GM18909 (cell line): ENCODE measurements around the gene C1orf87.

ENCODE experiments used
- ATAC-seq: cut with Tn5 transposase; IDR thresholded peaks from one replicate; pipeline ENCODE4 v1.9.1; 2021; ENCODE audit warnings: mild to moderate bottlenecking; ENCODE audit not compliant: unreplicated experiment, poor library complexity

Gene C1orf87, protein sequence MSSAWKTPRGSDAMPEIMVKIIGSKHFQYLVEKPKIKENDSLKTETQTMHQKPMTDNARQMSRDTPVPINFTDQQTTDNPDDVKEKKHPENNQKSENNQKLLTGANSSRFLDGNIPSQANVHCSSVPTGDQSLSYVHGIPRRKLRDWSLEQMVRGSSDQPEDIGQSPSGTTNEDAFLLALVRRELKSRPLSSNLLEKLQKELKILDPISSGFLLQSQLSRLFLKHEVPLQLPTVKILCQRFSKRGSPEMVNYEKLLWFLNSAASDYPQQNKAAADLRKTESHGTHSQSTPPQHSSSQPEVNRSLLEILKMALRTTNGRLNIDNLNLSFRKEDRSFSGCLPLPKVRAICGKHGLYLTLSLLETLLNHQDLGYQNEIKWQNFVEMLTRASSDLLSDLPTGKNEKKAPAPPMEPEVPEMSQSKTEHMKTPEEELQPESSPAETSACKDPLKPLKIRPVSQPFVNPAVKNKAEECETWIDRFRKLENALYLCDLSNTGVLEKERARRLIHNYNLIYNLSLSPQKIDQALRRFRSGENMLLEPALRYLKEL

DNA sequence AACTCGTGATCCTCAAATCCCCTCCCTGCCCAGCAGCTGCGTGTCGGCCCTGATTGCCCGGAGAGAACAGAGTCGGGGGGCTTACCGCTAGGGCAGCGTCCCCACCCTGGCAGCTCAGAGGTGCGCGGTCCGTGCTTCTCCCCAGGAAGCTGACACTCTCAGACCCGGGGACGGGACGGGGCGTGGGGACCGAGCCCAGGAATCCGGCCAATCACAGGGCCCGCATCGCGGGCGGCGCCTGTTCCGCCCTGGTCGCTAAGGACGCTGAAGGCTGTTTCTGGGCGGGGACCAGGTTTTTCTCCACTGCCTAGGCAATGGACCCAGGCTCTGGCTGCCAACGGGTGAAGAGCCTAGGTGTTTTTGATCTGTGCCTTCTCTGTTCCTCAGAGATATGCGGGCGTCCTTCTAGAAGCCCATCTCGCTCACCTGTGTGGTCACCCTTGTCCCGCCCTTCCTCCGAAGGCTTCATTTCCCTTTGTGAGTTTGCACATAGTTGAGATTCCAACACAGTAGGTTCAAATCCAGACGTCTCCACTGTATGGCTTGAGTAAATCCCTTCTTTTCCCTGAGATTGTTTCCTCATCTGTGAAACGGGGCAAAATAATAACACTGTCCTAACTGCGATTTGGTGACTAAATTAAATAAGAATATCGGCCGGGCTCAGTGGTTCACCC, at the start of gene C1orf87:
Gene C1orf87 (minus strand): TSS at position 166 of the 674 bp plus-strand sequence. CDS start 1,127 bp downstream, outside the sequence.
- ATAC-seq: no peak

DNA sequence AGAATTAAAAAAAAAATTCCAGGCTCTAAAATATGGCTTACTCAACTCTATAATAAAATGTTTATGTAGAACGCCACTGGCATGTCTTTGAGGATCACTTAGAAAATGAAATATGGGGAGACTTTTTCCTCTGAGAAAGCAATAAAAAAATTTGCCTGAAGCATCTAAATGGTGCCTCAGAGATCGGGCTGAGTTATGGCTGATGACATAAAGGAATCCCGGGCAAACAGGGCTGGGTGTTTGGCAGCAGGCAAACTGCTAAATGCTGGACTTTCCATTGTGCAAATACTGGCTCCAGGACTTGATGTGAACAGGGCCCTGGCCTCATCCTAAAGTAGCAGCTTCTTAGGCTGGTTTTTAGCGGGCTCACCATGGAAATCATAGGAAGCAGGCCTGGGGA, 44.5 kb upstream of the C1orf87 start:
- ATAC-seq: no peak

DNA sequence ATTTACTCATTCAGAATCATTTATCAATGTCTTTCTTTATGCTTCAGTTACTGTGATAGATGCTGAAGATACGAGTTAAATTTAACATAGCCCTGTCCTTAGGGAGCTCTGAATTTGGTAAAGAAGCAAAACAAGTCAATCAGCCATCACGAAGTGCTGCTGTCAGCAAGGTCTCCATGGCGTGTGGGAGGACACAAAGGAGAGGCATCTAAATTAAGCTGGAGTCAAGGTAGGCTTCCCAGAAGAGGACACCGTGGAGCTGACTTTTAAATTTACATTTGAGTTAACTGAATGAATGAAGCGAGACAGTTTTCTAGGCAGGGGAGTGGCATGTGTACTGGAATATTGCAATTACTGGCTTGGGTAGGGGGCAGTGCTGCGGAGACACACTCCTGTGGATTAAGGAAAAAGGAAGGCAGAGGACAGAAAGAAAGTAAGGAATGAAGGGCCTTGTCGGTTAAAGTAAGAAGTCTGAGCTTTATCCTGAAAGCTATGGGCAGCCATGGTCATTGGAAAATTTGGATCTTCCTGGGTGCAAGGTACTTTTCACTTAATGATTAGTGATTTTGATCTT, 41.3 kb upstream of the C1orf87 start:
- ATAC-seq: no peak

DNA sequence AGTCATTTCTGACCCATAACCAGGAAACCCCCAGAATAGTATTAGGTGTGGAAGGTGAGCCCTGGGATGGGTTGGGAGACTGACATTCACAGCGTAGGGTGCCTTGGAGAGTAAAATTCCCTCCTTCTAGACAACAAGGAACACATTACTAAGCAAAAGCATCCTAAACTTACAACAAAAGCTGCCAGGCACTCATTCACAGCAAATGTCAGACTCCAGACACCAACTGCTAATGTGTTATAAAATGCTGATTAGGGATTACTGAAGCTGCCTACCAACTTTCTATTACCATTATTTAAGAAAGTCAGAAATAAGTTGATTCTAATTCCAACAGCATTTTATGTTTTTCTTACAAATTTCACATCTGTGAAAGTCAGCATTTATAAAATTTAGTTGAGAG, 40.0 kb upstream of the C1orf87 start:
- no peak for ATAC-seq

DNA sequence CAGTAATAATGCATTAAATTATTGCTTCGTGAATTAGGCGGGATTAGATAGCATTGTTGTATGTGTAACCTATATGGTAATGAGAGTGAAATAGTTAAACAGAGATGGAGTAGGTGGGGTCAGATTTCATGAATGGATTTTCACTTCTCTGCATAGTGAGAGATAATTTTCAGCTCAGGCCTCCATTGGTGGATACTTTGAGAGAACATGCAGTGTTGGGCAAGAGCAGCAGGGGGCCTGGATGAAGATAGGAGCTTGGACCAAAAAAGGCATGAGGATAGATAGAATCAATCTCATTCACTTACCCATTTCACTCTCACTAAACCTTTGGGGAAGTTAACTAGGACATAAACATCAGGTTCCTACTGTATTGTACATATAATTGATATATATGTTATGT, 39.5 kb upstream of the C1orf87 start:
- ATAC-seq: no peak

DNA sequence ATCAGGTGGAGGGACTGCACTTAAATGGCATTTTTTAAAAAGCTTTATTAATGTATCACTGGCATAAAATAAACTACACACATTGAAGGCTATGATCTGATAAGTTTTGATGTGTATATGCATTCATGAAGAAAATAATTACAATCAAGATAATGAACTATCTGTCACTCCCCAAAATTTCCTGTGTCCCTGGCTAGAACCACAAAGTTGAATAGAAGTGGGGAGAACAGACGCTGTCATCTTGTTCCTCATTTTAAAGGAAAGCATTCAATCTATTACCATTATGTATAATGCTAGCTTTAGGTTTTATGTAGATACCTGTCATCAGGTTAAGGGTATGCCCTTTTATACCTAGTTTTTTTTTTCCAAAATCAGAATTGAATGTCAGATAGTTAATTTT, 38.1 kb upstream of the C1orf87 start:
- ATAC-seq: no peak

DNA sequence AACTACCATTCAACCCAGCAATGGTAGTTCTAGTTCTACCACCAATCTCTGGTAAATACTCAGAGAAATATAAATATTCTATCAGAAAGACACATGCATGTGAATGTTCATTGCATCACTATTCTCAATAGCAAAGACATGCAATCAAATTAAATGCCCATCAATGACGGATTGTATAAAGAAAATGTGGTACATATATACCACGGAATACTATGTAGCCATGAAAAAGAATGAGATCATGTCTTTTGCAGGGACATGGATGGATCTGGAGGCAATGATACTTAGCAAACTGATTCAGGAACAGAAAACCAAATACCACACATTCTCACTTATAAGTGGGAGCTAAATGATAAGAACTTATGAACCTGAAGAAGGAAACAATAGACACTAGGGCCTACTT, 37.5 kb upstream of the C1orf87 start:
- ATAC-seq: no peak

DNA sequence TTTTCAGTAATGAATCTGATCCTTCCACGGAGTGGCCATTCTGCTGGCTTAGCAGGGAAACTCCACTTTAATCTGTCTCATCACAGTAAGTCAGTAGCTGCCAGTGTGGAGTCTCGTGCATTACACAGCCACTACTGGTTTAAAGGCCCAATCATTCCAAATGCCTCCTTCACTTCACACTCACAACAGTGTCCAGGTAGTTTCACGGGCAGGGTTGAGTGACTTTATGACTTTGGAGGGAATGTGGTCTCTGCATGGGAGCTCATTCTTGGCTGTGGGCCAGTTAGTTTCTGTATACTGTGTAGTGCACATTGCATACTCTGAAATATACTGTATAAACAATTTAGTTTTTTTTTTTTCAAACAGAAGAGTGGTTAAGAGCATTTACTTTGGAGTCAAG, 34.6 kb upstream of the C1orf87 start:
- ATAC-seq: no peak

DNA sequence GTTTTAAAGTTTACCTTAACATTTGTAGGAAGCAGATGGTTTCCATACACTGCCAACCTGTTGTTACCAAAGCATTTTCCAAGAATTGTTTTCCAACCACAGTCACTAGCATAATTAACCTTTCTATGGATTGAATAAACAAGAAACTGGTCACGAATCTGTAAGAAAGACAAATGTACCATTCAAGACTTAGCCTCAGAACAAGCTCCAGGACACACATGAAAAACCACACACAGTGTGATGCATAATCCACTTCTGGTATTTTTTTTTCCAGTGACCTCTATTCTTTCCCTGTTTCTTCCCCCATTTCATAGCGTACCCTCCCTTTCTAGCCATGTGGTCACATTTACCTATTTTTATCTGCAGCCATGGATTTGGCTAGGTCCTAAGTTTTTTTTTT, 29.6 kb upstream of the C1orf87 start:
- ATAC-seq: no peak

DNA sequence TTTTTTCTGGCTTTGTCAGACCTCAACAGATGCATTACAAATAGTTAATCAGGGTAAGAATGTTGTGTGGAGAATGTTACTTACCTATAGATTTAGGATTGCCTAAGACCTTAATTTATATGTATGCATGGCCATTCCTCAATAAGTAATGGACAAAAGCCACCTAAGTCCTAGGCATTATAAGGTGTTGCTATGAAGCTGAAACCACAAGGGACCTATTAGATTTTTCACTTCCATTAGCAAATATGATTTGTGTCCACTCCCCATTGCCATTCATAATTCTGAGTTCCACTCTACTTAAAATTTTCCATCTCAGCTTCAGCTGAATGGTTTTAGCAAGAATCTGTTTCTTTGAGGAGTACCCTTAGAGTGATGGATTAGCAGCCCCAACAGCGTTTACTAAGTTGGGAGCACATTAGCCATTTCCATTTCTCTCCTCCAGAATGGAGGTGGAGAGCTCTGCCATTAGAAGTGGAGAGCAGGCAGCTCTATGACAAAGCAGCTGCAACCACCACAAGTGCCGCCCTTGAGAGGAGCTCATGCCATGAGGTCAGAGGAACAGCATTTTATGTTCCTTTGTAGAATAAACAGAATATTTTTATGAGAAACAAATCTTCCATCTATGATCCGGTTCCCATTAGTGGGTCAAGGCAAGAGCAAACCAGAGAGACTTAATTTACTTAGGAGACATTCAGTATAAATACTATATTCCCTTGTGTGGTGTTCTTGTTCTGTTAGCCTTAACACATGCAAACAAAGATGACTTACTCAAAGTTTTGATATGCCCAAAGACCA, 28.9 kb upstream of the C1orf87 start:
- ATAC-seq: no peak

DNA sequence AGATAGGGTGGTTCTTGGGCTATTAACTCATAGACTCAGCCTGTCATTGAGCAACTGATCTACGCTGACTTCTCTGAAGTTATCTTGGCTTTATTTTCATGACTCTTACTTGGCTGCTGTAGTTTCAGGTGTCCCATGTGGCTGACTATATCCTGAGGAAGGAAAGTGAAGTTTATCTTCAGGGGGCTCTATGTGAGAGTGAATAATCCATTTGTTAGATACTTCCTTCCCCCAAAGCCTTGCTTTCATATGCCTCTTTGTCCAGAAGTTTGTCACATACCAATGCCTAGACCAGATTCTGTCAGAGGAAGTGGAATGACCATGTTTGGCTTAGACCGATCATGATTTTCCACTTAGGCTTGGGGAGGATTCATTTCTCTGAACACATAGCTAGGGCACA, 27.9 kb upstream of the C1orf87 start:
- no peak for ATAC-seq

DNA sequence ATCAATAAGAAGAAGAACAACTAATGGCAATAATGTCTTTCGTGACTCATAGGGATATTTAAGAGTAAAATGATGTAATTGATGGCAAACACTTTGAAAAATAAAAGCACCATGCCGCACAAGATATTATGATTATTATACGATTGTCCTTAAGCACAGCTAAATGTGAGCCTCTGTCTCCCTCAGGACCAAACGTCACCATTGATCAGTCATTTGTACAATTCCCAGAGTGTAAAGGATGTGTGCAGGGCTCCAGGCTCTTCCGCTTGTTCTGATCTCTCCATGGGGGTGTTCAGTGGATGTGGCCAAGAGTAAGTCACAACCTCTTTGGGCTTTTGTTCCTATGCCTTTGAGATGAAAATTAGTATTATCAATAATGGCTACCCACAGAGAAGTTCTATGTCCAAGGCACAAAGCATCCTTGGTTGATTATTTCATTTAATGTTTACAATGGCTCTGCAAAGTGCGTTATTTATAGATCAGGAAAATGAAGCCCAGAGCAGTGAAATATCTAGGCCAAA, 17.7 kb upstream of the C1orf87 start:
- no peak for ATAC-seq

DNA sequence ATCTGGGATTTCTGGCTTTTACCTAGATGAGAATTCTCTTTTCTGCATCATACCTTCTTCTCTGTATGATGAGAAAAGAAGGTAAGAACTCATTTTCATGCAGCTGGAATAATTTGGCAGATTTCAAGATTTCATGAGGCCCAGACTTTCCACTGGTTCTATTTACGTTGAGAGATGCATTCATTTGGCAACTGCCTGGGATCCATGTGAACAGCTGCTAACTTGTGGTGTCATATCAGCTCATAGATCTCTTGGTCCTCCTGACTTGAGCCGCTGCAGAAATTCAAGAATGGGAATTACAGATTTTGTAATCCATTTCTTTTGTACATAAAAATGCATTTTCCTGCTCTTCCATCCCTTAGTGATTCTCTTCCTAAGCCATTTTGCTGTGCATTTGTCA, 17.1 kb upstream of the C1orf87 start:
- no peak for ATAC-seq

DNA sequence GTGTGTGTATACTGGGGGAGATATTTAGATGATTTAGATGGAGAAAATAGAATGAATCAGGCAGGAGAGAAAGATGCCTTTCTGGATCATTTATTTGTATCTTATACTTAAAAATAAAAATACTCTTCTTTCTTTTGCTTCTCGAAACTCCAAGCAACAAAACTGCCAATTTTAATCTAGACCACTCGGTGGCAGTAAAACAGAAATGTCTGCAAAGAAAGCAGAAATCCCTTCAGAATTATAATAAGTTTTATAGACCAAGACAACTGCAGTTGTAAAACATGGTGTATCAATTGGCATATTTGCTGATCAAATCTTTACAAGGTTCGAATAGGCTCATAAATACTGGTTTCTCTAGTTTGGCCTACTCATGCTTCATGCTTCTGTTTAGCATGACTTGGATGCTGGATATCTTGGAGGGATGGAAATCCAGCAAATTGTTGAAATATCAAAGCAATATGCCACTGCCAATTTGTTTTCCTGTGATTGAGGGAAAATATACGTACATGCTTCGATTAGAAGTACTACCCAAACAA, 15.1 kb upstream of the C1orf87 start:
- no peak for ATAC-seq

DNA sequence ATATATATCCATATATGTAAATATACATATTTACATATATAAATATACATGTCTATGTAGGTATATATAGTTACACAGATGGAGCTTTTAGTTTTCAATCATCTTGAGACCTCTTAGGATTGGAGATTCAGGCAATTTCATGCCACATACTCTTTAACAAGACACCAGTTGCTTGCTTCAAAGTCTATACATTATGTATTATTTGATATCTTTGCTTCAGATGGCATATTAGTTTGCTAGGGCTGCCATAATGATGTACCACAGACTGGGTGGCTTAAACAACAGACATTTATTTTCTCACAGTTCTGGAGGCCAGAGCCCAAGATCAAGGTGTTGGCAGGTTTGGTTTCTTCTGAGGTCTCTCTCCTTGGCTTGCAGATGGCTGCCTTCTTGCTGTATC, 14.1 kb upstream of the C1orf87 start:
- ATAC-seq: no peak

DNA sequence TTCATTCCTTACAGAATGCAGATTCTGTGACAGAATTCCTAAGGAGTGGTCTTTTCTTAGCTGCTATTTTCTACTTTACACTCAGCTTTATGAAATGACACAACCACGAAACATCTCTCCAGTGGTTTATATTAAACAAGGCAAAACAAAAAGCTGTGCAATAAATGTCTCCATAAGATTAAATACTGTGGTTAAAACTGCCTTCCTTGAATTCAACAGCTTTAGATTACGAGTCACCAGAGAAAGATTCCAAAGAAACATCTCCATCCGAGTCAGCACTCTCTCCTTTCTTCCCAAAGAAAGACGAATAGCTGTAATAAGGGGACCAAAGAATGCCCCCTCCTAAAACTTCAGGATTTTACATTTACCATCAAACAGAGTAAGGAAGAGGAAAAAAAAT, 4.6 kb upstream of the C1orf87 start:
- ATAC-seq: no peak

DNA sequence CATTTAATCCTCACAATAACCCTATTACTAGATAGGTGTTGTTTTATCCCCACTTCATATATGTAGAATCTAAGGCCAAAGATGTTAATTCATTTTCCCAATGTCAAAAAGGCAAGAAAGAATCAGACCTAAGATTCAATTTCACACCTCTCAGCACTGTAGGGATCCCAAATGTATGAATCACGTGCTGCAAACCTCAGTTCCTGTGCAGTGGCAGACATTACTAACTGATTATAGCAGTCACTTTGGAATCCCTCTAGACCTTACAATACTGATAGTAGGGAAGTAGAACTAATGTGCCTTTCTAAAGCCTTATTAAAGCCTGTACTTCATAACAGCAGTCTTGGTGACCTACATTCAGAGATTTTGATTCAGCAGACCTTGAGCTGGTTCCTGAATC, 2.3 kb downstream of the C1orf87 start:
- ATAC-seq: no peak

DNA sequence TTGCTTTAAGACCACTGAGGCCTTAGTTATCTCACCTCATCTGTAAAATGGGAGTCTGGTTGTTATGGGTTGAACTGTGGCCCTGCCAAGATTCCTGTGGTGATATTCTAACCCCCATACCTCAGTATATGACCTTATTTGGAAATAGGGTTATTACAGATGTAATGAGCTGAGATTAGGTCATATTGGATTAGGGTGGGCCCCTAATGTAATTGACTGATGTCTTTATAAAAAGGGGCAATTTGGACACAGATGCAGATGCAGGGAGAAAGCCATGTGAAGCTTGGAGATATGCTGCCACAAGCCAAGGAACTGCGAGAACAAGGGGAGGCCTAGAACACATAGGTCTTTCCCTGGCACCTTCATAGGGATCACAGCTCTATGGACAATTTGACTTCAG, 3.9 kb downstream of the C1orf87 start:
- ATAC-seq: no peak

DNA sequence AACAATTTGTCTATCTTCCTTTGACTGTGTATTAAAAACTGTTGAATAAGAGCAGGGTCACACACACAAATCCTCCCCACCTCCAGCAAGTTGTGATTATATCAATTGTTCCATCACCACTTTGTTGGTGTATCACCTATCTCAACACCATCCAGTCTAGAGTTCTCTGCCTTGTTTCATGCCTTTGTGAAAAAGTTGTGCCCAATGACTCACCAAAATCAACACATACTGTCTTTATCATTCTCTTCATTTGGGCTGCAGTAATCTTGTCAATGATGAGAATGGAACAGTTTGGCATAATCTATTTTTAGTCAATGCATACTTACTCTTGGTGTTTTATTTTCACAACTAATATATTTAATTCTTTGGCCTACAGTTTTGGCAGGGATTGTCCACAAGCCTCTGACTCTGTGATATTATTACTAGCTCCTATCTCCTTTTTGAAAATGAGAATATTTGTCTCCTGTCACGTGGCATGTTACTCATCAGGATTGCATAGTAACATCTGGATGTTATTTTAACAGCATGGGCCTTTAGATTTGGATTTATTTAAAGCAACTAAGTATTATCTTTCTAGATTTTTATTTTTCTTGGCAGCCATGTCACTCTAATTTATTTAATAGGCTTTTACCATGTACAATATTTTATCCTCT, 5.1 kb downstream of the C1orf87 start:
- no peak for ATAC-seq

DNA sequence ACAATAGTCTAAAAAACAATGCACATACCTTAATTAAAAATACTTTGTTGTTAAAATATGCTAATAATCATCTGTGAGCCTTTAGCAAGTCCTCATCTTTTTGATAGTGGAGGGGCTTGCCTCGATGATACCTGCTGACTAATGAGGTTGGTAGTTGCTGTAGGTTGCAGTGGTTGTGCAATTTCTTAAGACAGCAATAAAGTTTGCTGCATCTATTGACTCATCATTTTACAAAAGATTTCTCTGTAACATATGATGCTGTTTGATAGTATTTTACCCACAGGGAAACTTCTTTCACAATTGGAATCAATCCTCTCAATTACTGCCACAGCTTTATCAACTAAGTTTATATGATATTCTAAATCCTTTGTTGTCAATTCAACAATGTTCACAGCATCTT, 7.6 kb downstream of the C1orf87 start:
- ATAC-seq: no peak
